Type B pancreatic cell (in vitro differentiated cells): Measurements from ENCODE around the gene RPL28. TPM values are rescaled to one million over a fixed set of nuclear protein-coding genes. Genes with fewer than 3 reads are reported as not detected.
A peak's percentile ranks its signal among the peaks of the same experiment; 100 is the strongest.

ENCODE experiments used
- DNase-seq: peaks from one replicate; pipeline ENCODE4 v3.0.0; 2021; ENCODE audit warnings: mixed read lengths; ENCODE audit not compliant: unreplicated experiment; ENCODE audit errors: extremely low spot score
- H3K27ac Mint-ChIP-seq: 2 replicates; pipeline ENCODE4 v1.8.0; 2021; ENCODE audit warnings: mild to moderate bottlenecking, mixed read lengths
- H3K27me3 Mint-ChIP-seq: 2 replicates; pipeline ENCODE4 v1.8.0; 2021; ENCODE audit warnings: mixed read lengths
- H3K36me3 Mint-ChIP-seq: 2 replicates; pipeline ENCODE4 v1.8.0; 2021; ENCODE audit warnings: mixed read lengths
- H3K4me1 Mint-ChIP-seq: one replicate; pipeline ENCODE4 v1.8.0; 2021; ENCODE audit warnings: mixed read lengths; ENCODE audit not compliant: unreplicated experiment
- H3K4me3 Mint-ChIP-seq: 2 replicates; pipeline ENCODE4 v1.8.0; 2021; ENCODE audit warnings: mild to moderate bottlenecking, mixed read lengths
- H3K9me3 Mint-ChIP-seq: 2 replicates; pipeline ENCODE4 v1.8.0; 2021; ENCODE audit warnings: mixed read lengths
- CTCF ChIP-seq: fragments of 200-600 bp; sonication (generic); conservative IDR thresholded peaks from 2 replicates; pipeline ENCODE4 v1.5.0; 2021; ENCODE audit warnings: antibody characterized with exemption, mild to moderate bottlenecking
- total RNA-seq: library from RNA; stranded (reverse); gene quantifications from 2 replicates; pipeline ENCODE4 v1.2.1, GENCODE V29; 2021; ENCODE audit warnings: low replicate concordance

Gene RPL28
- total RNA-seq, 1 donor from 2014 or later: 1,799 TPM

- H3K27me3 Mint-ChIP-seq: peaks cover 54% of the 10 kb centered on the region
- H3K4me3 Mint-ChIP-seq: peak overlapping the region; percentile 84
- no peak for DNase-seq
- H3K4me1 Mint-ChIP-seq: peaks cover 12% of the 10 kb centered on the region
- H3K9me3 Mint-ChIP-seq: no peaks in the 10 kb centered on the region
- H3K36me3 Mint-ChIP-seq: no peaks in the 10 kb centered on the region
- H3K27ac Mint-ChIP-seq: no peak overlapping the region
- no peak for TF ChIP-seq CTCF
Measured at GRCh38 chr19:55369653-55370304, 16.0 kb upstream of the RPL28 start.

- no peak within 1 kb of the TSS for H3K27ac Mint-ChIP-seq
- H3K4me3 Mint-ChIP-seq: peak within 1 kb of the TSS; percentile 84
- H3K27me3 Mint-ChIP-seq: peaks cover 54% of the 10 kb centered on the region
- no peak for TF ChIP-seq CTCF
- no peaks in the 10 kb centered on the region for H3K36me3 Mint-ChIP-seq
- peaks cover 12% of the 10 kb centered on the region for H3K4me1 Mint-ChIP-seq
- no peak for DNase-seq
- H3K9me3 Mint-ChIP-seq: no peaks in the 10 kb centered on the region
Measured at GRCh38 chr19:55370305-55370988, 15.3 kb upstream of the RPL28 start, which contains the start of gene IL11. Gene IL11, minus strand, starts transcription at chr19:55370463. Its CDS starts 153 bp downstream, at chr19:55370310.

GRCh38 chr19:55372316-55373081 is 13.2 kb upstream of the RPL28 start:
- Mint-ChIP-seq H3K27ac (peak overlapping the region; percentile 43), H3K36me3 (no peaks in the 10 kb centered on the region), H3K9me3 (no peaks in the 10 kb centered on the region), H3K4me1 (peaks cover 18% of the 10 kb centered on the region), H3K4me3 (peak overlapping the region; percentile 43), H3K27me3 (peaks cover 54% of the 10 kb centered on the region)
- no peak for DNase-seq
- no peak for TF ChIP-seq CTCF

- H3K27me3 Mint-ChIP-seq: peaks cover 50% of the 10 kb centered on the region
- peak overlapping the region; percentile 33 for H3K27ac Mint-ChIP-seq
- H3K9me3 Mint-ChIP-seq: no peaks in the 10 kb centered on the region
- no peaks in the 10 kb centered on the region for H3K36me3 Mint-ChIP-seq
- peaks cover 18% of the 10 kb centered on the region for H3K4me1 Mint-ChIP-seq
- no peak for DNase-seq
- no peak for TF ChIP-seq CTCF
- H3K4me3 Mint-ChIP-seq: peak overlapping the region; percentile 45
Measured at GRCh38 chr19:55373306-55373992, 12.3 kb upstream of the RPL28 start.

- Mint-ChIP-seq H3K4me1 (peaks cover 18% of the 10 kb centered on the region), H3K27me3 (peaks cover 48% of the 10 kb centered on the region), H3K9me3 (no peaks in the 10 kb centered on the region), H3K36me3 (no peaks in the 10 kb centered on the region), H3K27ac (peak overlapping the region; percentile 33), H3K4me3 (peak overlapping the region; percentile 45)
- no peak for DNase-seq
- TF ChIP-seq CTCF: no peak
Measured at GRCh38 chr19:55373993-55374757, 11.6 kb upstream of the RPL28 start.
